PC-9 (cell line): Measurements from ENCODE around the gene ZNF19.

Experiments used
- CTCF ChIP-seq: fragments of 200-600 bp; sonication (generic); conservative IDR thresholded peaks from 2 replicates; pipeline ENCODE4 v1.6.1; 2017; ENCODE audit warnings: mixed run types, antibody characterized with exemption, mild to moderate bottlenecking, moderate library complexity
- EZH2 ChIP-seq: fragments of 200-600 bp; sonication (generic); IDR thresholded peaks from 2 replicates; pipeline ENCODE4 v1.8.0; 2017; ENCODE audit warnings: antibody characterized with exemption, low read depth

- no peak for TF ChIP-seq CTCF
- no peak for TF ChIP-seq EZH2
These were observed 1.2 kb upstream of the ZNF19 start for GRCh38 chr16:71490361-71490760.
